Measurements from ENCODE around the gene ADPGK. TPM values are rescaled to one million over a fixed set of nuclear protein-coding genes. Genes with fewer than 3 reads are reported as not detected.
A peak's percentile ranks its signal among the peaks of the same experiment; 100 is the strongest.

The ADPGK gene
- total RNA-seq: 89.0 TPM
- polyA plus RNA-seq: 10 to 100 TPM; 66.3 to 99.0 (median 83.8) TPM

GRCh38 chr15:72783640-72784455, at the start of gene ADPGK:
ADPGK (minus strand) TSS chr15:72783758; CDS start chr15:72783691, 67 bp downstream.
- Mint-ChIP-seq H3K27ac (peak within 1 kb of the TSS; percentile 97 to 98 (median 98)), H3K36me3 (peaks cover 22% of the 10 kb centered on the region), H3K9me3 (no peaks in the 10 kb centered on the region), H3K4me3 (peak within 1 kb of the TSS; percentile 93 to 99 (median 97)), H3K4me1 (peaks cover 15 to 53% (median 42%) of the 10 kb centered on the region in 4 donors), H3K27me3 (peaks cover 8% of the 10 kb centered on the region)
- DNase-seq (peak; percentile 92 to 97 (median 96)), ATAC-seq (ENCODE audit: low read depth in 2 of 2) (peak; percentile 83 to 85)
- peak within 1 kb of the TSS; percentile 96 for H3K27ac ChIP-seq (ENCODE audit: insufficient read depth, low read length, poor library complexity, severe bottlenecking)
- peak within 1 kb of the TSS; percentile 96 for H3K4me3 ChIP-seq (ENCODE audit: low read depth, low read length)
- peaks cover 10% of the 10 kb centered on the region for H3K36me3 ChIP-seq (ENCODE audit: control insufficient read depth, insufficient read depth, low read length)
- H3K4me1 ChIP-seq (ENCODE audit: control insufficient read depth, insufficient read depth, low read length, poor library complexity, severe bottlenecking): peaks cover 43% of the 10 kb centered on the region
- H3K9me3 ChIP-seq (ENCODE audit: control insufficient read depth in 2 of 2, low read length in 2 of 2): no peaks in the 10 kb centered on the region
- no peaks in the 10 kb centered on the region for H3K27me3 ChIP-seq (ENCODE audit: control insufficient read depth, insufficient read depth, low read length)

- Mint-ChIP-seq H3K27ac (no peak overlapping the region), H3K9me3 (no peaks in the 10 kb centered on the region), H3K4me3 (no peak overlapping the region), H3K4me1 (no peaks in the 10 kb centered on the region), H3K36me3 (no peaks in the 10 kb centered on the region), H3K27me3 (peaks cover 33% of the 10 kb centered on the region)
- Histone ChIP-seq H3K36me3 (ENCODE audit: control insufficient read depth, insufficient read depth, low read length) (no peaks in the 10 kb centered on the region), H3K9me3 (ENCODE audit: control insufficient read depth in 2 of 2, low read length in 2 of 2) (no peaks in the 10 kb centered on the region), H3K4me1 (ENCODE audit: control insufficient read depth, insufficient read depth, low read length, poor library complexity, severe bottlenecking) (no peaks in the 10 kb centered on the region), H3K4me3 (ENCODE audit: low read depth, low read length) (no peak overlapping the region), H3K27me3 (ENCODE audit: control insufficient read depth, insufficient read depth, low read length) (peaks cover 13% of the 10 kb centered on the region), H3K27ac (ENCODE audit: insufficient read depth, low read length, poor library complexity, severe bottlenecking) (no peak overlapping the region)
- ATAC-seq (ENCODE audit: low read depth in 2 of 2) (no peak), DNase-seq (no peak)
Measured at GRCh38 chr15:72827226-72827625, 43.7 kb upstream of the ADPGK start.

GRCh38 chr15:72826611-72827010, 43.1 kb upstream of the ADPGK start:
- no peaks in the 10 kb centered on the region for H3K4me1 Mint-ChIP-seq
- H3K36me3 ChIP-seq (ENCODE audit: control insufficient read depth, insufficient read depth, low read length): no peaks in the 10 kb centered on the region
- no peaks in the 10 kb centered on the region for H3K9me3 Mint-ChIP-seq
- no peak overlapping the region for H3K4me3 Mint-ChIP-seq
- no peak overlapping the region for H3K27ac Mint-ChIP-seq
- no peaks in the 10 kb centered on the region for H3K4me1 ChIP-seq (ENCODE audit: control insufficient read depth, insufficient read depth, low read length, poor library complexity, severe bottlenecking)
- peaks cover 27% of the 10 kb centered on the region for H3K27me3 Mint-ChIP-seq
- H3K36me3 Mint-ChIP-seq: no peaks in the 10 kb centered on the region
- H3K4me3 ChIP-seq (ENCODE audit: low read depth, low read length): no peak overlapping the region
- H3K9me3 ChIP-seq (ENCODE audit: control insufficient read depth in 2 of 2, low read length in 2 of 2): no peaks in the 10 kb centered on the region
- H3K27ac ChIP-seq (ENCODE audit: insufficient read depth, low read length, poor library complexity, severe bottlenecking): no peak overlapping the region
- DNase-seq (no peak), ATAC-seq (ENCODE audit: low read depth in 2 of 2) (no peak)
- peaks cover 13% of the 10 kb centered on the region for H3K27me3 ChIP-seq (ENCODE audit: control insufficient read depth, insufficient read depth, low read length)

GRCh38 chr15:72825829-72826228, 42.3 kb upstream of the ADPGK start:
- ATAC-seq (ENCODE audit: low read depth in 2 of 2): no peak
- no peak overlapping the region for H3K27ac Mint-ChIP-seq
- no peak overlapping the region for H3K27ac ChIP-seq (ENCODE audit: insufficient read depth, low read length, poor library complexity, severe bottlenecking)

GRCh38 chr15:72824781-72825180, 41.2 kb upstream of the ADPGK start:
- Mint-ChIP-seq H3K4me1 (no peaks in the 10 kb centered on the region), H3K4me3 (no peak overlapping the region)

More at GRCh38 chr15:72825829-72826228, 42.3 kb upstream of the ADPGK start:
- H3K27me3 Mint-ChIP-seq: peaks cover 23% of the 10 kb centered on the region
- H3K36me3 Mint-ChIP-seq: no peaks in the 10 kb centered on the region
- Histone ChIP-seq H3K36me3 (ENCODE audit: control insufficient read depth, insufficient read depth, low read length) (no peaks in the 10 kb centered on the region), H3K4me1 (ENCODE audit: control insufficient read depth, insufficient read depth, low read length, poor library complexity, severe bottlenecking) (no peaks in the 10 kb centered on the region), H3K9me3 (ENCODE audit: control insufficient read depth in 2 of 2, low read length in 2 of 2) (no peaks in the 10 kb centered on the region), H3K4me3 (ENCODE audit: low read depth, low read length) (no peak overlapping the region), H3K27me3 (ENCODE audit: control insufficient read depth, insufficient read depth, low read length) (peaks cover 11% of the 10 kb centered on the region)
- DNase-seq: no peak
- no peak overlapping the region for H3K4me3 Mint-ChIP-seq
- H3K4me1 Mint-ChIP-seq: no peaks in the 10 kb centered on the region
- H3K9me3 Mint-ChIP-seq: peaks cover 0 to 2% (median 0%) of the 10 kb centered on the region in 7 donors

GRCh38 chr15:72824112-72824511, 40.6 kb upstream of the ADPGK start:
- no peak for DNase-seq
- peaks cover 13% of the 10 kb centered on the region for H3K27me3 Mint-ChIP-seq
- ATAC-seq (ENCODE audit: low read depth in 2 of 2): no peak
- H3K9me3 Mint-ChIP-seq: peaks cover 0 to 4% (median 0%) of the 10 kb centered on the region in 7 donors
- Histone ChIP-seq H3K4me3 (ENCODE audit: low read depth, low read length) (no peak overlapping the region), H3K27me3 (ENCODE audit: control insufficient read depth, insufficient read depth, low read length) (peaks cover 9% of the 10 kb centered on the region), H3K9me3 (ENCODE audit: control insufficient read depth in 2 of 2, low read length in 2 of 2) (no peaks in the 10 kb centered on the region), H3K36me3 (ENCODE audit: control insufficient read depth, insufficient read depth, low read length) (no peaks in the 10 kb centered on the region), H3K4me1 (ENCODE audit: control insufficient read depth, insufficient read depth, low read length, poor library complexity, severe bottlenecking) (no peaks in the 10 kb centered on the region), H3K27ac (ENCODE audit: insufficient read depth, low read length, poor library complexity, severe bottlenecking) (no peak overlapping the region)
- H3K27ac Mint-ChIP-seq: no peak overlapping the region
- H3K36me3 Mint-ChIP-seq: no peaks in the 10 kb centered on the region
- no peaks in the 10 kb centered on the region for H3K4me1 Mint-ChIP-seq
- H3K4me3 Mint-ChIP-seq: no peak overlapping the region

More at GRCh38 chr15:72824781-72825180, 41.2 kb upstream of the ADPGK start:
- H3K36me3 Mint-ChIP-seq: no peaks in the 10 kb centered on the region
- H3K36me3 ChIP-seq (ENCODE audit: control insufficient read depth, insufficient read depth, low read length): no peaks in the 10 kb centered on the region
- no peak overlapping the region for H3K27ac ChIP-seq (ENCODE audit: insufficient read depth, low read length, poor library complexity, severe bottlenecking)
- peaks cover 9% of the 10 kb centered on the region for H3K27me3 ChIP-seq (ENCODE audit: control insufficient read depth, insufficient read depth, low read length)
- peaks cover 0 to 4% (median 0%) of the 10 kb centered on the region in 7 donors for H3K9me3 Mint-ChIP-seq
- H3K9me3 ChIP-seq (ENCODE audit: control insufficient read depth in 2 of 2, low read length in 2 of 2): no peaks in the 10 kb centered on the region
- H3K27me3 Mint-ChIP-seq: peaks cover 15% of the 10 kb centered on the region
- H3K27ac Mint-ChIP-seq: no peak overlapping the region
- no peak for ATAC-seq (ENCODE audit: low read depth in 2 of 2)
- H3K4me3 ChIP-seq (ENCODE audit: low read depth, low read length): no peak overlapping the region
- DNase-seq: no peak
- no peaks in the 10 kb centered on the region for H3K4me1 ChIP-seq (ENCODE audit: control insufficient read depth, insufficient read depth, low read length, poor library complexity, severe bottlenecking)

GRCh38 chr15:72820278-72820677, 36.7 kb upstream of the ADPGK start:
- Histone ChIP-seq H3K4me3 (ENCODE audit: low read depth, low read length) (no peak overlapping the region), H3K4me1 (ENCODE audit: control insufficient read depth, insufficient read depth, low read length, poor library complexity, severe bottlenecking) (no peaks in the 10 kb centered on the region), H3K27ac (ENCODE audit: insufficient read depth, low read length, poor library complexity, severe bottlenecking) (no peak overlapping the region), H3K27me3 (ENCODE audit: control insufficient read depth, insufficient read depth, low read length) (peaks cover 8% of the 10 kb centered on the region), H3K9me3 (ENCODE audit: control insufficient read depth in 2 of 2, low read length in 2 of 2) (no peaks in the 10 kb centered on the region), H3K36me3 (ENCODE audit: control insufficient read depth, insufficient read depth, low read length) (no peaks in the 10 kb centered on the region)
- Mint-ChIP-seq H3K9me3 (peaks cover 0 to 5% (median 0%) of the 10 kb centered on the region in 7 donors), H3K4me1 (no peaks in the 10 kb centered on the region), H3K27ac (no peak overlapping the region), H3K27me3 (peaks cover 33% of the 10 kb centered on the region), H3K36me3 (no peaks in the 10 kb centered on the region), H3K4me3 (no peak overlapping the region)
- DNase-seq: no peak
- ATAC-seq (ENCODE audit: low read depth in 2 of 2): no peak

- DNase-seq: no peak
- H3K27me3 Mint-ChIP-seq: peaks cover 39% of the 10 kb centered on the region
- no peaks in the 10 kb centered on the region for H3K36me3 Mint-ChIP-seq
Measured at GRCh38 chr15:72818632-72819031, 35.1 kb upstream of the ADPGK start.

More at GRCh38 chr15:72818632-72819031, 35.1 kb upstream of the ADPGK start:
- H3K27ac Mint-ChIP-seq: no peak overlapping the region
- no peak overlapping the region for H3K4me3 Mint-ChIP-seq
- Histone ChIP-seq H3K4me1 (ENCODE audit: control insufficient read depth, insufficient read depth, low read length, poor library complexity, severe bottlenecking) (no peaks in the 10 kb centered on the region), H3K27me3 (ENCODE audit: control insufficient read depth, insufficient read depth, low read length) (peaks cover 6% of the 10 kb centered on the region), H3K4me3 (ENCODE audit: low read depth, low read length) (no peak overlapping the region), H3K9me3 (ENCODE audit: control insufficient read depth in 2 of 2, low read length in 2 of 2) (no peaks in the 10 kb centered on the region), H3K36me3 (ENCODE audit: control insufficient read depth, insufficient read depth, low read length) (no peaks in the 10 kb centered on the region), H3K27ac (ENCODE audit: insufficient read depth, low read length, poor library complexity, severe bottlenecking) (no peak overlapping the region)
- H3K9me3 Mint-ChIP-seq: peaks cover 0 to 5% (median 0%) of the 10 kb centered on the region in 7 donors
- no peak for ATAC-seq (ENCODE audit: low read depth in 2 of 2)
- H3K4me1 Mint-ChIP-seq: no peaks in the 10 kb centered on the region

All from CD4-positive, CD25-positive, alpha-beta regulatory T cell (primary cell).